HG03432 (cell line): Measurements from ENCODE around the gene C6orf136.
"Not testable (repeated sequence)": the region's sequence is repeated elsewhere in the genome, so short reads cannot be mapped to it uniquely, and the experiment has no call there.

ENCODE experiments used
- ATAC-seq: cut with Tn5 transposase; IDR thresholded peaks from one replicate; pipeline ENCODE4 v1.9.1; 2021; ENCODE audit warnings: mild to moderate bottlenecking, moderate library complexity; ENCODE audit not compliant: unreplicated experiment

The C6orf136 gene, protein sequence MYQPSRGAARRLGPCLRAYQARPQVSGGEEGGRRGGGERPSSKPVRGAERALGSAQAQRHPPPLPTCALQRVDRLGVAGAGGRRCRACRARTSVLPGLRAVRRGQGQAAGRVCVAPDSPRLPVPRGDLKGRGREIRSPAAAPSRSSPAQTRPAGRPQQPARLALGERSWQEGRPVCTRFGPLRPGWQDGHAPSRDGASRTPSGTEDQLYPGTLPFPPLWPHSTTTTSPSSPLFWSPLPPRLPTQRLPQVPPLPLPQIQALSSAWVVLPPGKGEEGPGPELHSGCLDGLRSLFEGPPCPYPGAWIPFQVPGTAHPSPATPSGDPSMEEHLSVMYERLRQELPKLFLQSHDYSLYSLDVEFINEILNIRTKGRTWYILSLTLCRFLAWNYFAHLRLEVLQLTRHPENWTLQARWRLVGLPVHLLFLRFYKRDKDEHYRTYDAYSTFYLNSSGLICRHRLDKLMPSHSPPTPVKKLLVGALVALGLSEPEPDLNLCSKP

DNA sequence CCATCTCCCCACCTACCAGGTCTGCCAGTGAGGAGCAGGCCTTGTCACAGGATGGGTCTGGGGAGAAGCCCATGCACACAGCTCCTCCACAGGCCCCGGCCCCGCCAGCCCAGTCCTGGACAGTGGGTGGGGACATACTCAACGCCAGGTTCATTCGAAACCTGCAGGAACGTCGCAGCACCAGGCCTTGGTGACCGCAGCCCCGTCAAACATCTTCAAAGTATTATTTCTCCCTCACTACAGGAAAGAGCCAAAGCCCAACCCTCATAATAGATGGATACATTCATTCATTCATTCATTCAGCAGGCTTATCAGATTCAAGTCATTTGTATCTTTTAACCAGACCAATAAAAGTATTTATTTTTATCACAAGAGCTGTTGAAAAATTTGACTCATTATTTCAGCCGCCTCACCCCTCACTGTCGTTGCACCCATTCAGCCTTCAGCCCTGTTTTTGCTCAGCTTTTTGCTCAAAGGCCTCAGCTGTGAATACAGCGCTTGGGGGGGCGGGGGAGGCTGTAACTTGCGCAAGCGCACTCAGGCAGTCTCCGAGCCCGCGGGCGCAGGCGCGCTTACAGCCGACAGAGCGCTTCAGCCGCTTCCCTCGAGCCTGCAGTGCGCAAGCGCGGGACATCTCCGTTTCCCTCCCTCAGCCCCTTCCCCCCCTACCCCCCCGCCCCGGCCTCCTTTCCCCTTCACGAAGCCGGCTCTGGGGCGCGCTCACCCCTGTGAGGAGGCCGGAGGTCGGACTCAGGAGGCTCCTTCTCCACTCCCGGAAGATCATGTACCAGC lies at the start of gene C6orf136:
C6orf136 (plus strand) TSS at position 684 of the 792 bp plus-strand sequence; CDS start at position 783, 99 bp downstream.
- ATAC-seq, result peak; percentile 59

DNA sequence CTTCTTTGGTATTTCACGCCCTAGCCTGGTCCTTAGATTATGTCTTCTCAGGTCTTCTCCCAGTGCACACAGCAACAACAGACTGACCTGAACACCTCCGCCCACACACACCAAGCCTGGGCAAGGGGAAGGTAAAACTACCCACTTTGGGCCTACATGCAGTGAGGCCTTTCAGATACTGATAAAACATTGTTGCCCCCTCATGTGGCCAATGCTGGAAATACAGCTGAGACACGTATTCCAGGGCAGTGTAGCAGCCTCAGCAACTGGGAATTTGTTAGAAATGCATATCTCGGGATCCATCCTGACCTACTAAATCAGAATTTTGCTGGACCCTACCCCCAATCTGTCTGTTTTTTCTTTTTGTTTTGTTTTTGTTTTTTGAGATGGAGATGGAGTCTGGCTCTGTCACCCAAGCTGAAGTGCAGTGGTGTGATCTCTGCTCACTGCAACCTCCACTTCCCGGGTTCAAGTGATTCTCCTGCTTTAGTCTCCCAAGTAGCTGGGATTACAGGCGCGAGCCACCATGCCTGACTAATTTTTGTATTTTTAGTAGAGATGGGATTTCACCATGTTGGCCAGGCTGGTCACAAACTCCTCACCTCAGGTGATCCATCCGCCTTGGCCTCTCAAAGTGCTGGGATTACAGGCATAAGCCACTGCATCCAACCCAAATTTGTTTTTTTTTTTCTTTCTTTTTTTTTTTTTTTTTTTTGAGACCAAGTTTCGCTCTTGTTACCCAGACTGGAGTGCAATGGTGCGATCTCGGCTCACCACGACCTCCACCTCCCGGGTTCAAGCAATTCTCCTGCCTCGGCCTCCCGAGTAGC lies 49.4 kb upstream of the C6orf136 start:
- not testable (repeated sequence) for ATAC-seq

DNA sequence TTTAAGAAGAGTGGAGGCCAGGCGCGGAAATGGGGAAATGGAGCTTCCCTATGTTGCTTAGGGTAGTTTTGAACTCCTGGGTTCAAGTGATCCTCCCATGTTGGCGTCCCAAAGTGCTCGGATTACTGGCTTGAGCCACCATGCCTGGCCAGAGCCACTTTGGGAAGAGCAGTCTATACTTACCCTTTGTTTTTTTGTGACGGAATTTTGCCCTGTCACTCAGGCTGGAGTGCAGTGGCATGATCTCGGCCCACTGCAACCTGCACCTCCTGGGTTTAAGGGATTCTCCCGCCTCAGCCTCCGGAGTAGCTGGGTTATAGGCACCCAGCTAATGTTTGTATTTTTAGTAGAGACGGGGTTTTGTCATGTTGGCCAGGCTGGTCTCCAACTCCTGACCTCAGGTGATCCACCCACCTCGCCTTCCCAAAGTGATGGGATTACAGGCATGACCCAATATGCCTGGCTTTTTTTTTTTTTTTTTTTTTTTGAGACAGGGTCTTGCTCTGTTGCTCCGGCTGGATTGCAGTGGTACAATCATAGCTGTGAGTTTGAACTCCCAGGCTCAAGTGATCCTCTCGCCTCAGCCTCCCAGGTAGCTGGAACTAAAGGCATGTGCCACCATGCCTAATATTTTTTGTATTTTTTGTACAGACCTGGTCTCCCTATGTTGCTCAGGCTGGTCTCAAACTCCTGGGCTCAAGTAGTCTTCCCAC lies 47.9 kb upstream of the C6orf136 start:
- ATAC-seq, result no peak

DNA sequence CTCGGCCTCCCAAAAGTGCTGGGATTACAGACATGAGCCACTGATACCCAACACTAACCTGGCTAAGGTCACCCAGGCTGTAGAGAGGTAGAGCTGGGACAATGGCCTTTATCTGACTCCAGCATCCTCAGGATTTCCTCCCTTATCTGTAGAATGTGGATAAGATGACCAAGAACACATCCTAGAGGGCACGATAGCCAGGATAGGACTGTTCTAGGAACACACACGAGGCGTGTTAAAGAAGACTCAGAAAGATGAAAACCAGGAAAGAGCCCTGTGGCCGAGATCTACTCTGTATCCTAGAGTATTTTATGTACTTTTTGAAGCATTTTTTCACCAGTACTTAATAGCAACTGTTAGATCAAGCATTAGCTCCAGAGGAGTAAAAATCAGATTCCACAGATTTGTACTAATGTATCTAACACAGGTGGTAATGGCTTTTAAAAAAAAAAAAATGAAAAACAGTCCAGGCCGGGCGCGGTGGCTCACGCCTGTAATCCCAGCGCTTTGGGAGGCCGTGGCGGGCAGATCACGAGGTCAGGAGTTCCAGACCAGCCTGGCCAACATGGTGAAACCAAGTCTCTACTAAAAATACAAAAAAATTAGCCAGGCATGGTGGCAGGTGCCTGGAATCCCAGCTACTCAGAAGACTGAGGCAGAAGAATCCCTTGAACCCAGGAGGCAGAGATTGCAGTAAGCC lies 47.2 kb upstream of the C6orf136 start:
- no peak for ATAC-seq

DNA sequence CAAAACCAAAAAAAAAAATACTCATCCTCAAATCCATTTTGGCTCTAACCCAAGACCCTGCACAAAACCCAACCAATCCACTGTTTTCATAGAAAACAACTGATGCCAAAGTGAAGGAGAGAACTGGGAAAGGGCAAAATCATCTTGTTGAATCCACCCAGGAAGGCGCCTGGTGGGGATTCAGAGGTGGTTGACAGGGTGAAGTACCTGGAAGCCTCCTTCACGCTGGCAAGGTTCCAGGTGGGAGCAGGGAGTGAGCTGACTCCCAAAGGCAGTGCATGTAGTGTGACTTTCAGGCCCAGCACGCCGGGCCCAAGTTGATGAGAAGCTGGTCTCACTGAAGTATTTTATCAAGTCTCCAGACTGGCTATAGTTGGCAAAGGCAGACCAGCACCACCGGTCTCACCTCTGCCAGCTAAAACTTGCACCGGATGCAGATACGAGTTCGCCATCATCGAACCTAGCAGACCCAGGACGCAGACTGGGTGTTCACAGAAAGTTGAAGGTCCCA lies 46.4 kb upstream of the C6orf136 start:
- ATAC-seq, result no peak

DNA sequence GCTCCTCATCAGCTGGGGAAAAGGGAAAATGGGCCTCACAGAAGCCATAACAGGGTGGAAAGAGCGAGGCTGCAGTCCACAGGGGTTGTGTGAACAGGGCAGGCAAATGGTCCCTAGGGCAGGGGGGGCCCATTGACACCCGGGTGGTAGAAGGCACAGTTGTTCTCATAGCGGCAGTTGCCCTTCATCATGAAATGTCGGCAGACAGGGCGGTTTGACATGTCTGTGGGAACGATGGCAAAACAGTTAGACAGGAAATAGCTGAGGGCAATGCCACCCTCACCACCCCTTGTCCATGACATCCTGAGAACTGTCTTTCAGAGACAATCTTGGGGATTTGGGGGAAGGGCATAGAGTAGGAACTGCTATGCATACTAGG lies 45.5 kb upstream of the C6orf136 start:
- ATAC-seq, result no peak

DNA sequence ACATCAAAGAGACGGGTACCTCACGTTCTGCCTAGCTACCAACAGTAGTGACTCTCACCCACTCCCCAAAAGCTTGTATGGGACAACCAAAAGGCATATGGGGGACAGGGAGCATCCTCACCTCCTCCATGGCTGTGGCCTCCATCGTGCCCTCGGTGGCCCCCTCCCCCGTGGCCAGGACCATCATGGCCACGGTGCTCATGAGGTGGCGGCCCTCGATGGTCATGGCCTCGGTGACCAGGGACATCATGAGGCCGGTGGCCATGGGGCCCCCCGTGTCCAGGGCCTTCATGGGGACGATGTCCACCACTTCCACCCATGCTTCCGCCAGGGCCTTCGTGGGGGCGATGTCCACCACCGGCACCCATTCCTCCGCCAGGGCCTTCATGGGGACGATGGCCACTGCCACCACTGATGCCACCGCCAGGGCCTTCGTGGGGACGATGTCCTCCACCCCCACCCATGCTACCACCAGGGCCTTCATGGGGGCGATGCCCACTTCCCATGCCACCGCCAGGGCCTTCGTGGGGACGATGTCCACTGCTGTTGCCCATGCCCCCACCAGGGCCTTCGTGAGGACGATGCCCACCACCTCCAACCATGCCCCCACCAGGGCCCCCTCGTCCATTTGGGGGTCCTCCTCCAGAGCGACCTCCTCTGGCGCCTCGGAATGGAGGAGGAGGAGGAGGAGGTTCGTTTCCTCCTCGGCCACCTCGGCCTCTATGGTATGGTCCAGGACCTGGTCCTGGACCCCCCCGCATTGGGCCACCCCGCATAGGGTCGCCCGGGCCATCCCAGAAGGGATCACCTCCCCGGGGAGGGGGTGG lies 44.9 kb upstream of the C6orf136 start:
- no peak for ATAC-seq

DNA sequence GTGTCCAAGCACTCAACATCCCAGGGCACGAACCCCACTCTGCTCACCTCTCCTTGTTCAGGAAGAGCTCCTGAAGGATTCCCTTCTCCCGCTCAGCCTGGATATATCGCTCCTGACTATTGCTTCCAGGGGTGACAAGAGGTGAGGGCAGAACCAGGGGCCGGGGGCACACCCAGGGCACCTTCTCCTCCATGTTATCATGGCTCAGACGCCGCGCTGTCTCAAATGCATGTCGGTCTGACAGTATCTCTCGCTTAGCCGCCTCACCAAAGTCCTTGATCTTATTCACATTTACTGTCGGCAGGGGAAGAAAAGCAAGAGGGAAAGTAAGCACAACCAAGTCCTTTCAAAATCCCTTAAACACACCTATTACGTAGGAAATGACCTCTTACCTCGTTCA lies 43.0 kb upstream of the C6orf136 start:
- no peak for ATAC-seq

DNA sequence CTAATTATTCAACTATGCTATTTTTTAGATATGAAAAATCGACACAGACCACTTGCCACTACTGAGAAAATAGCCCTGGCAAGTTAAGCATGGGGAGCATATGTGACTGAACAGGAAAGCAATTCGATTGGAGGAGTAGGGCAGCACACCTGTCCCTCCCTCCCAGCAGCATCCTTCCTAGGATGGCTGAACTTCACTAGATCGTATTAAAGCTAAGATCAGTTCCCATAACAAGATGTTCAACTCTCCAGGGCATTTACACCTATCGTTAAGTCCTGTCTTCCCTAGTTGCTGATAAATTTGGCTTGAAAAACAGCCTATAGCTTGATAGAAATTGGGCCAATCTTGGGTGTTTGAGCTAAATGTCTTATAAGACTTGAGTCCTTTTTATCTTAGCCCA lies 36.9 kb upstream of the C6orf136 start:
- ATAC-seq, result no peak

DNA sequence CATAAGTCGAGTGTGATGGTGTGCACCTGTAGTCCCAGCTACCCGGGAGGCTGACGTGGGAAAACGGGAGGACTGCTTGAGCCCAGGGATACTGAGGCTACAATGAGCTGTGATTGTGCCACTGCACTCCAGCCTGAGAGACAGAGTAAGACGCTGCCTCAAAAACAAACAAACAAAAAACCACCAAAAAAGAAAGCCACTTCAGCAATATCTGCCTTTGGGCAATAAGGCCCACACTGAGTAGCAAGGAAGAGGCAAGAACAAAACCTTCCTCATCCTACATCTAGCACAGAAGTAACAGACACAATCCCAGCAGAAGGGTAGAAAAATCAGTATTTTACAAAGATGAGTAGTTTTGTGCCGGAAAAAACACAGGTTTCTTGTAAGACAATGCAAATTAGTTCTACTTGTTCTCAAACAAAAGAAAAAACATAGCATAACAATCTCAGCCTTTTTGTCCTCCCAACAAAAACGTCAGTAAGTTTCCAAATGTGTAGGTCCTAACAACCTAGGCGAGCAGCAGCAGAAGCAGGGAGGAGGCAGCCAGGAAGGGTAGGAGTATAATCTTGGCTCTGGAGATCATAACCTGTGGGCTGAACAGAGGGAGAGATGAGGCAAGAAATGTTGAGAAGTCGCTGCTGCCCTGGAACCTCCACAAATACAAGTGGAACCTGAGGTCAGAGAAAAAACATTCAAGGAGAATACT lies 35.6 kb upstream of the C6orf136 start:
- ATAC-seq, result no peak

DNA sequence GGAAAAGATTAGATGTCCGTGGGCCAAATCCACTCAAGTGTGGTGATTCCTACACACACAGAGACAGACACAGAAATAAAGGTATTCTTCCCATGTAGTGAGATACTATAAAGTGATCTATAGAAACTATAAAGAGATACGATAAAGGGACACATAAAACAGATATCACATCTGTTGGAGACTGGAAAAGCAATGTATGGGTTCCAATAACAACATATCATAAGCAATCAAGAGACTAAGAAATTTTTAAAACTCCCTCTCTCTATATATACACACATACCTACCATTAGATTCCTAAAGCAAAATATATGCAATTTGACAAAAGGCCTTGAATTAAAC lies 35.1 kb upstream of the C6orf136 start:
- ATAC-seq, result no peak

DNA sequence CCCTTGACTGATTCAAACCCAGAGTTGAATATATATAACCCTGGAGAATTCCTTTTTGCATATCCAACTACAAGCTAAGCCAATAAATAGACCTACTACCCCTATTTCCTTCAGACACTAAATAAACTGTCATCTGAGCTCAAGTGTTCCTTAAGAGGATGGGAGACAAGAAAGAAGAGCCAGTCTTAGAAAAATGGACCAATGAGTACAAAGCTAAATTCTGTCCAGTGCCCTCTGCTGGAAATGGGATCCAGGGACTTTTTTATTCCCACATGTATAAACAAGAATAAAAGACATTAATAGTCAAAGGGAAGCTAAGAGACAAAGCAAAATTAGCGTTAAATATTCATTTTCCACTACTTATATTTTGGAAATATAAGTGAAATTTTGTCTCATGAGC lies 34.7 kb upstream of the C6orf136 start:
- no peak for ATAC-seq

DNA sequence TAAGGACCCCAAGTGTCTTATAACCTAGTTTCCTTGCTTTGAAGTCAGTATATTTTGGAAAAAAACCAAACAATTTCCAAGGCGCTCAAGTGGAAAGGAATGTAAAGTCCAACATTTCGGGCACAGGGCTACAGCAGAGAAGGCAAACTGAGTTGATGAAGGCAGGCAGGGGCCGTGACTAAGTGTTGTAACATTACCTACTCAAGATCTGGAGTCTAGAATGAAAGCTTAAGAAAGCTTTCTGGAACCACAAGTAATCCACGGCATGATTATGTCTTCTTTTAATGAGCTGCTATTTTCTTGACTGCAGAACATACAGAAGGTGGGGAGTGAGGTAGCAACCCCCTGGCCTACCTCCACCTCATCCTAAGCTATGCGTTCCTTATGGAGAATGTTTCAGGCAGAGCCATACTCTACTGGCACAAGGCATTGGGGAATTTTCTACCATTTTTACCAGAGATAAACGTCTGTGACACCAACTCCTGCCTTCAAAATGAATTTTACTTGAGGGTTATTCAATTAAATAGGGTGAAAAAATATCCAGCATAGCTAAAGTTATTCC lies 34.2 kb upstream of the C6orf136 start:
- no peak for ATAC-seq

DNA sequence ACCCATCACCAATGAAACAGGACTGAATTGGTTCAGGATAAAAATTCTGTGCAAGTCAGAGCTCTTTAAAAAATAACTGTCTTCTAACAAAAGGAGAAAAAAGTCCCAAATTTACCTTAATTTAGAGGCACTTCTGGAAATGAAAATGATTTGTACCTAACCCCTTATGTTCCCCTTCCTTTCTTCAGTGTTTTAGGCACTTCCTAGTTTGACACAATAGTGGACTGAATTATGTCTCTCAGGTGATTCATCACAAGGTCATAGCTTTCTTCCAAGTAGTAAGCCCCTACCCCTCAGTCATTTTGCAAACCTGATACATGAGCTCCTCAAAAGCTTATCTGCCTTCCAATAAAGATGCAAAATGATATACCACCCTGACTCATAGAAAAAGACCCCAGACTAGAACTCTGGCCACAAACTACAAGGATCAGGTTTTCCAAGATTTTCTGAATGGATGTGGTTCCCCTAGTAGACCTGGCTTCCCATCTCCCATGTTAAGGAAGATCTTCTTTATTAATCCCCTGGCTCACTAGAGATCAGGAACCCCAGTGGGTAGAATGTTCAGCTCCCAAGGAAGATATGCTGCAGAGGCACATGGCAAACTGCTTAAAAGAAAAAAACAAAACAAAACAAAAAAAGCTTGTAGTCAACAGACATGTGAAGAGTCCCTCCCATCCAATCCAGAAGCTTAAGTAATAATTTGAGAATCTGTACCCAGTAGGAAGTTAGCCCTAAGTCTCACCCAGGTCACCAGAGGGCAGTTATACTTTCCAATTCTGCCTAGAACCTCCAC lies 33.5 kb upstream of the C6orf136 start:
- no peak for ATAC-seq

DNA sequence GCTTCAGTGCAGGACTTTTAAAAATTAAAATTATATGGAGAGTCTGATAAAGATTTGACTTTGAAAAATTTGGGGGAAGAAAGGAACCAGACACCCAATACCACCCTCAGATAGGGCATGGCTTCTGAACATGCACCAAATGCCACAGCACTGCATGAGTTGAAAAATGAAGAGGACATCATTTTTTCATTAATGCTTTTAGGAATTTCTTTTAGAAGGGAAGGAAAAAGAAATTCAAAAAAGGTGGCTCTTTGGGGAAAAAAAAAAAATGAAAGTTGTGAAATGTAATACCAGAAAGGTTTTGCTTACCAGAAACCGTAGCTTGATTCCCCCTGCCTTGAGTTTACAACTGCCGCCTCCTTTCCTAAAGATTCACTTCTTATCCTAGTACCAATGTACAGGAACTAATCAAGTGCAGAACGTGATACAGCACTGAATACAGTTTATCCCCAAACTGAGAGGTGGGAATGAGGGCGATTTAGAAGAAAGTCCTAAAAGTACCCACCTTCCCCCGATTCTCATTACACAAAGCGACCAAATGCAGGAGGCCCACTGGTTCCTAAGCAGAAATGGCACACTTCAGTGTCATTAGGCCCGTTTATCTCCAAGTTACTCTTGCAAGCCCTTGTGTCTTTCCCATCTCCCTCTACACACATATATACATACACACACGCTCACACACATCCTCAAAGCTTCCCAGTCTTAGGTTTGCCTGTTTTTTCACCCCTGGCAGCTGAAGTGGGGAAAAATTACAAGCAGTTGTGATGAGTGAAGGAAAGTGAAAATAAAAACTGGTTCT lies 32.7 kb upstream of the C6orf136 start:
- no peak for ATAC-seq

DNA sequence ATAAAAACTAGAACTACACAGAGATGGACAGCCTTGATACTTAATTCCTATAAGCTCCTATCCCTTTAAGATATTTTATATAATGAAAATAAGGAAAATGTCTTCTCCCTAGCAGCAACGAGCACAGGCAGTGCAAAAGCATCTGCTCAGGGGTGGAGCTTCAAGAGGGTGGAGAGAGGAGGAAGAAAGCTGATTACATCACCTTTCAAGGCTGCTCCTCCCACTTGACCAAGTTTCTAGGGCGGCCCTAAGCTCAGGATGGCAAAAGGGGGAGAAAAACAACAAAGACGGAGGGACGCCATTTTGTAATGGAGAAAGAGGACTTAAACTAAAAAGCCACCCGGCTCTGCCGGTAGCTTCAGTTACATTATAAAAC lies 32.1 kb upstream of the C6orf136 start:
- peak; percentile 39 for ATAC-seq
